CD14-positive monocyte (primary cell): ENCODE results near the gene GALNTL6. TPM values are rescaled to one million over a fixed set of nuclear protein-coding genes. Genes with fewer than 3 reads are reported as not detected.

Experiments
- DNase-seq, 3 donors: peaks; one replicate each; pipeline ENCODE4 v3.0.0-alpha.2; 2011 to 2022
- H2AFZ ChIP-seq: 2 replicates; pipeline ENCODE4 v1.6.0; 2012; ENCODE audit warnings: mild to moderate bottlenecking, low read depth, low read length, inconsistent platforms; ENCODE audit not compliant: insufficient read depth, poor library complexity, severe bottlenecking
- H3K27ac ChIP-seq, 2 donors: 1 replicate in 1 of 2; 2 replicates in 1 of 2; pipeline ENCODE4 v1.5.1; 2012 to 2013; ENCODE audit warnings: low read length in 2 of 2, control low read depth in 1 of 2, inconsistent platforms in 1 of 2, low read depth in 1 of 2, mild to moderate bottlenecking in 1 of 2
- H3K27me3 ChIP-seq, 2 donors: one replicate each; pipeline versions ENCODE4 v1.6.0 to v1.6.1; 2011 to 2013; ENCODE audit warnings: low read length in 2 of 2; ENCODE audit not compliant: control insufficient read depth in 2 of 2, insufficient read depth in 2 of 2
- H3K36me3 ChIP-seq, 2 donors: replicated peaks in 1 of 2; 1 replicate in 1 of 2; 2 replicates in 1 of 2; pipeline versions ENCODE4 v1.5.1 to v1.6.1; 2012 to 2013; ENCODE audit warnings: low read length in 2 of 2, control low read depth in 1 of 2, inconsistent platforms in 1 of 2, mild to moderate bottlenecking in 1 of 2; ENCODE audit not compliant: insufficient read depth in 2 of 2, control insufficient read depth in 1 of 2
- H3K4me1 ChIP-seq, 2 donors: 1 replicate in 1 of 2; 2 replicates in 1 of 2; pipeline versions ENCODE4 v1.5.1 to v1.6.1; 2012 to 2013; ENCODE audit warnings: low read length in 2 of 2, control low read depth in 1 of 2, inconsistent platforms in 1 of 2, mild to moderate bottlenecking in 1 of 2, moderate library complexity in 1 of 2; ENCODE audit not compliant: insufficient read depth in 2 of 2, control insufficient read depth in 1 of 2
- H3K4me2 ChIP-seq: replicated peaks from 2 replicates; pipeline ENCODE3; 2012; ENCODE audit warnings: low read length, moderate library complexity, mild to moderate bottlenecking; ENCODE audit not compliant: poor library complexity, severe bottlenecking; ENCODE audit errors: extremely low read depth
- H3K4me3 ChIP-seq, 3 experiments: fragments of 200-600 bp in 1 of 3; sonication (generic) in 1 of 3; replicated peaks in 1 of 3; 1 replicate in 2 of 3; 2 replicates in 1 of 3; pipeline ENCODE4 v1.5.1; 2011 to 2013; ENCODE audit warnings: low read length in 3 of 3, mild to moderate bottlenecking in 3 of 3, control low read depth in 2 of 3, low read depth in 2 of 3, inconsistent platforms in 1 of 3, moderate library complexity in 1 of 3
- H3K79me2 ChIP-seq: 2 replicates; pipeline ENCODE4 v1.6.0; 2012; ENCODE audit warnings: mild to moderate bottlenecking, control low read depth, inconsistent platforms, low read length, moderate library complexity; ENCODE audit not compliant: insufficient read depth
- H3K9ac ChIP-seq: 2 replicates; pipeline ENCODE4 v1.6.0; 2017; ENCODE audit warnings: low read length, mild to moderate bottlenecking; ENCODE audit not compliant: insufficient read depth, poor library complexity, severe bottlenecking
- H3K9me3 ChIP-seq, 2 donors: replicated peaks in 1 of 2; 1 replicate in 1 of 2; 2 replicates in 1 of 2; pipeline versions ENCODE4 v1.5.1 to v1.6.1; 2012 to 2013; ENCODE audit warnings: low read length in 2 of 2, control low read depth in 1 of 2; ENCODE audit not compliant: control insufficient read depth in 1 of 2, insufficient read depth in 1 of 2
- H4K20me1 ChIP-seq: 2 replicates; pipeline ENCODE4 v1.6.0; 2012; ENCODE audit warnings: mild to moderate bottlenecking, low read length, control low read depth, moderate library complexity; ENCODE audit not compliant: insufficient read depth
- H3K27ac Mint-ChIP-seq, 7 donors: one replicate each; pipeline ENCODE4 v1.8.0; 2020; ENCODE audit warnings: mild to moderate bottlenecking in 7 of 7, mixed read lengths in 7 of 7, moderate library complexity in 6 of 7, inconsistent platforms in 2 of 7
- H3K27me3 Mint-ChIP-seq, 3 donors: one replicate each; pipeline ENCODE4 v1.8.0; 2021 to 2022; ENCODE audit warnings: low read depth in 3 of 3, mild to moderate bottlenecking in 3 of 3, mixed read lengths in 3 of 3, moderate library complexity in 3 of 3, inconsistent platforms in 1 of 3
- H3K36me3 Mint-ChIP-seq, 2 donors: one replicate each; pipeline ENCODE4 v1.8.0; 2020; ENCODE audit warnings: mixed read lengths in 2 of 2, inconsistent platforms in 1 of 2, mild to moderate bottlenecking in 1 of 2
- H3K4me1 Mint-ChIP-seq: one replicate; pipeline ENCODE4 v1.8.0; 2020; ENCODE audit warnings: mild to moderate bottlenecking, mixed read lengths
- H3K4me3 Mint-ChIP-seq, 2 donors: one replicate each; pipeline ENCODE4 v1.8.0; 2020; ENCODE audit warnings: mild to moderate bottlenecking in 2 of 2, mixed read lengths in 2 of 2, moderate library complexity in 1 of 2
- H3K9me3 Mint-ChIP-seq, 7 donors: one replicate each; pipeline ENCODE4 v1.8.0; 2020 to 2022; ENCODE audit warnings: mixed read lengths in 7 of 7, mild to moderate bottlenecking in 6 of 7, moderate library complexity in 6 of 7, inconsistent platforms in 2 of 7
- WGBS: methylation state at CpG from one replicate; pipeline ENCODE4 v1.1.5; 2013; ENCODE audit warnings: missing lambda C conversion rate; ENCODE audit not compliant: insufficient coverage; 5-methylcytosine and 5-hydroxymethylcytosine counted together
- intact Hi-C, 2 donors: fragments of 100-400 bp; cut with micrococcal nuclease; formaldehyde crosslinking; loops; one replicate each; pipeline versions ENCODE4 v1.15.0 to v1.15.1; 2023
- polyA plus RNA-seq, 3 donors: library from polyadenylated mRNA; depleted of rRNA in 1 of 3; unstranded in 2 of 3; stranded (reverse) in 1 of 3; fragments of 300-500 nt in 2 of 3; fragments of >200 nt in 1 of 3; fragmentation: Illumina TruSeq in 2 of 3; gene quantifications; 1 replicate in 2 of 3; 2 replicates in 1 of 3; pipeline ENCODE4 v1.2.3, GENCODE V29; 2012 to 2021
- TF ChIP-seq, protein P1 (sequence below): fragments of 200-600 bp; IDR thresholded peaks from one replicate; pipeline ENCODE4 v1.8.0; 2022; ENCODE audit warnings: antibody characterized with exemption, mild to moderate bottlenecking

The GALNTL6 gene
- polyA plus RNA-seq, 3 donors, result 0.05 TPM; not detected in 2

DNA sequence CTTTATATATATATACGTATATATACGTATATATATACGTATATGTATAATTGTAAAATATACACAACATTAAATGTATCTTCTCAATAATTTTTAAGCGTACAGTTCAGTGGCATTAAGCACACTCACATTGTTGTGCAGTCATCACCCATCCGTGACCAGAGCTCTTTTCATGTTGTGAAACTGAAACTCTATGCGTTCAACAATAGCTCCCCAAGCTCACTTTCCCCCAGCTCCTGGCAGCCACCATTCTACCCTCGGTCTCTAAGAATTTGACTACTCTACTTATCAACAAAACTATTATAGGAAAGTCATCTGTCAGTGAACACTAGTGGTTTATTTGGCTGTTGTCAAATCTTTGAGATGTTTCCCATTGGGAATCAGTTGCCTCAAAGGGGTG is 733.6 kb downstream of the GALNTL6 start:
- H4K20me1 ChIP-seq, result no peaks in the 10 kb centered on the region
- no peaks in the 10 kb centered on the region for H3K27me3 ChIP-seq
- H3K4me1 ChIP-seq, result no peaks in the 10 kb centered on the region
- peaks cover 0 to 2% (median 1%) of the 10 kb centered on the region in 3 donors for H3K27me3 Mint-ChIP-seq
- DNase-seq, result no peak
- H3K4me2 ChIP-seq, result no peak overlapping the region
- no peak overlapping the region for H3K4me3 Mint-ChIP-seq
- TF ChIP-seq, protein P1, sequence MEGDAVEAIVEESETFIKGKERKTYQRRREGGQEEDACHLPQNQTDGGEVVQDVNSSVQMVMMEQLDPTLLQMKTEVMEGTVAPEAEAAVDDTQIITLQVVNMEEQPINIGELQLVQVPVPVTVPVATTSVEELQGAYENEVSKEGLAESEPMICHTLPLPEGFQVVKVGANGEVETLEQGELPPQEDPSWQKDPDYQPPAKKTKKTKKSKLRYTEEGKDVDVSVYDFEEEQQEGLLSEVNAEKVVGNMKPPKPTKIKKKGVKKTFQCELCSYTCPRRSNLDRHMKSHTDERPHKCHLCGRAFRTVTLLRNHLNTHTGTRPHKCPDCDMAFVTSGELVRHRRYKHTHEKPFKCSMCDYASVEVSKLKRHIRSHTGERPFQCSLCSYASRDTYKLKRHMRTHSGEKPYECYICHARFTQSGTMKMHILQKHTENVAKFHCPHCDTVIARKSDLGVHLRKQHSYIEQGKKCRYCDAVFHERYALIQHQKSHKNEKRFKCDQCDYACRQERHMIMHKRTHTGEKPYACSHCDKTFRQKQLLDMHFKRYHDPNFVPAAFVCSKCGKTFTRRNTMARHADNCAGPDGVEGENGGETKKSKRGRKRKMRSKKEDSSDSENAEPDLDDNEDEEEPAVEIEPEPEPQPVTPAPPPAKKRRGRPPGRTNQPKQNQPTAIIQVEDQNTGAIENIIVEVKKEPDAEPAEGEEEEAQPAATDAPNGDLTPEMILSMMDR, result no peak
- peaks cover 2 to 9% (median 3%) of the 10 kb centered on the region in 7 donors for H3K9me3 Mint-ChIP-seq
- WGBS, result 94% methylated on average over 2 of the region's 7 CpGs
- no peaks in the 10 kb centered on the region for H3K79me2 ChIP-seq
- H3K36me3 Mint-ChIP-seq, result no peaks in the 10 kb centered on the region
- no peak overlapping the region for H3K9ac ChIP-seq
- H3K4me3 ChIP-seq, result no peak overlapping the region
- H3K9me3 ChIP-seq, result peaks cover 0 to 7% of the 10 kb centered on the region in 2 donors
- H2AFZ ChIP-seq, result no peak overlapping the region
- intact Hi-C loops, result no loop called here
- no peak overlapping the region for H3K27ac Mint-ChIP-seq
- H3K4me1 Mint-ChIP-seq, result no peaks in the 10 kb centered on the region
- no peaks in the 10 kb centered on the region for H3K36me3 ChIP-seq
- no peak overlapping the region for H3K27ac ChIP-seq

DNA sequence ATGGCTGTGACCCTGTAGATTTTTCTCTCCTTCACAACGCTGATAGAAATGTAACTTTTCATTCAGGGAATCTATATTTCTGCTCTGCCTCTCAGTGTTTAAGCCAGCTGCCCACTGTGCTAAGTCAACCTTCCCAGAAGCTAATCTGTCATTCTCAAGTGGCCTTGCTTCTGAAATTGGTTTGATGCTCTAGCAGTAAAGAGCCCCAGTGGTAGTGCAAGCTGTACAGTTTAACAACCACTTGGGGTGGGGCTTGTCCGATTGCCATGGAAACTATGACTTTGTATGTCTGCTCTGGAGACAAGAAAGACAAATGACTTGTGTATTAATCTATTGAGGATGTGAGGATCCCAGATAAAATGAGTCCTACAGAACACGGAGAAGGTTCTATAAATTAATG is 734.5 kb downstream of the GALNTL6 start:
- H3K36me3 Mint-ChIP-seq, result no peaks in the 10 kb centered on the region
- intact Hi-C loops, result no loop called here
- no peak overlapping the region for H3K27ac Mint-ChIP-seq
- no peak overlapping the region for H2AFZ ChIP-seq
- H3K79me2 ChIP-seq, result no peaks in the 10 kb centered on the region
- H3K4me1 ChIP-seq, result no peaks in the 10 kb centered on the region
- peaks cover 0 to 2% (median 1%) of the 10 kb centered on the region in 3 donors for H3K27me3 Mint-ChIP-seq
- H3K27me3 ChIP-seq, result no peaks in the 10 kb centered on the region
- no peaks in the 10 kb centered on the region for H3K4me1 Mint-ChIP-seq
- H3K4me2 ChIP-seq, result no peak overlapping the region
- no peak overlapping the region for H3K9ac ChIP-seq
- H3K9me3 ChIP-seq, result no peaks in the 10 kb centered on the region
- H3K27ac ChIP-seq, result no peak overlapping the region
- H3K4me3 Mint-ChIP-seq, result no peak overlapping the region
- TF ChIP-seq, protein P1, result no peak
- no peak for DNase-seq
- H3K36me3 ChIP-seq, result no peaks in the 10 kb centered on the region
- no peaks in the 10 kb centered on the region for H4K20me1 ChIP-seq
- 100% methylated on average over 3 of the region's 3 CpGs for WGBS
- H3K9me3 Mint-ChIP-seq, result peaks cover 0 to 5% (median under 1%) of the 10 kb centered on the region in 7 donors
- no peak overlapping the region for H3K4me3 ChIP-seq
